Prostate gland (tissue), 2 donors: ENCODE measurements around the gene ELFN1.

Experiments
- POLR2A ChIP-seq: fragments of 450-650 bp; IDR thresholded peaks from one replicate; pipeline ENCODE4 v1.6.1; 2016; ENCODE audit warnings: antibody characterized with exemption, mild to moderate bottlenecking
- TF ChIP-seq, protein P1 (sequence below), 4 experiments: fragments of 200-600 bp in 2 of 4; fragments of 450-650 bp in 2 of 4; sonication (generic) in 2 of 4; IDR thresholded peaks; 1 replicate in 3 of 4; 2 replicates in 1 of 4; pipeline ENCODE4 v1.5.1; 2016 to 2019; ENCODE audit warnings: antibody characterized with exemption in 4 of 4, mild to moderate bottlenecking in 2 of 4, moderate library complexity in 2 of 4

- TF ChIP-seq, protein P1, sequence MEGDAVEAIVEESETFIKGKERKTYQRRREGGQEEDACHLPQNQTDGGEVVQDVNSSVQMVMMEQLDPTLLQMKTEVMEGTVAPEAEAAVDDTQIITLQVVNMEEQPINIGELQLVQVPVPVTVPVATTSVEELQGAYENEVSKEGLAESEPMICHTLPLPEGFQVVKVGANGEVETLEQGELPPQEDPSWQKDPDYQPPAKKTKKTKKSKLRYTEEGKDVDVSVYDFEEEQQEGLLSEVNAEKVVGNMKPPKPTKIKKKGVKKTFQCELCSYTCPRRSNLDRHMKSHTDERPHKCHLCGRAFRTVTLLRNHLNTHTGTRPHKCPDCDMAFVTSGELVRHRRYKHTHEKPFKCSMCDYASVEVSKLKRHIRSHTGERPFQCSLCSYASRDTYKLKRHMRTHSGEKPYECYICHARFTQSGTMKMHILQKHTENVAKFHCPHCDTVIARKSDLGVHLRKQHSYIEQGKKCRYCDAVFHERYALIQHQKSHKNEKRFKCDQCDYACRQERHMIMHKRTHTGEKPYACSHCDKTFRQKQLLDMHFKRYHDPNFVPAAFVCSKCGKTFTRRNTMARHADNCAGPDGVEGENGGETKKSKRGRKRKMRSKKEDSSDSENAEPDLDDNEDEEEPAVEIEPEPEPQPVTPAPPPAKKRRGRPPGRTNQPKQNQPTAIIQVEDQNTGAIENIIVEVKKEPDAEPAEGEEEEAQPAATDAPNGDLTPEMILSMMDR (IDR thresholded peaks at IDR 0.05): no peak
- no peak for TF ChIP-seq POLR2A
These were observed 69.5 kb downstream of the ELFN1 start for GRCh38 chr7:1739593-1739992.
